Fibroblast of lung (primary cell): ENCODE measurements around the gene ZNF469. TPM values are rescaled to one million over a fixed set of nuclear protein-coding genes. Genes with fewer than 3 reads are reported as not detected.

Source experiments
- DNase-seq, 2 donors: peaks; one replicate each; pipeline versions ENCODE4 v3.0.0 to v3.0.0-alpha.2; 2010; ENCODE audit warnings: low read depth in 2 of 2
- H2AFZ ChIP-seq: 2 replicates; pipeline ENCODE4 v1.5.1; 2012; ENCODE audit warnings: low read length, control low read depth, inconsistent platforms
- H3K27ac ChIP-seq: 2 replicates; pipeline ENCODE4 v1.5.1; 2011; ENCODE audit warnings: low read length, control low read depth; ENCODE audit not compliant: insufficient read depth
- H3K27me3 ChIP-seq: 2 replicates; pipeline ENCODE4 v1.5.1; 2011; ENCODE audit warnings: mild to moderate bottlenecking, low read length; ENCODE audit not compliant: control insufficient read depth, insufficient read depth
- H3K36me3 ChIP-seq: 2 replicates; pipeline ENCODE4 v1.5.1; 2011; ENCODE audit warnings: low read length; ENCODE audit not compliant: control insufficient read depth, insufficient read depth
- H3K4me1 ChIP-seq: 2 replicates; pipeline ENCODE4 v1.5.1; 2011; ENCODE audit warnings: low read length; ENCODE audit not compliant: control insufficient read depth, insufficient read depth; ENCODE audit errors: extremely low read depth
- H3K4me2 ChIP-seq: 2 replicates; pipeline ENCODE4 v1.5.1; 2011; ENCODE audit warnings: low read length, control low read depth; ENCODE audit not compliant: insufficient read depth; ENCODE audit errors: extremely low read depth
- H3K4me3 ChIP-seq, 4 experiments: fragments of 200-600 bp in 1 of 4; sonication (generic) in 1 of 4; replicated peaks in 1 of 4; 2 replicates each; pipeline ENCODE4 v1.5.1; 2011 to 2016; ENCODE audit warnings: low read length in 4 of 4, low read depth in 3 of 4, mild to moderate bottlenecking in 3 of 4, control low read depth in 2 of 4, inconsistent platforms in 1 of 4, mixed read lengths in 1 of 4; ENCODE audit not compliant: insufficient read depth in 1 of 4; ENCODE audit errors: control extremely low read depth in 1 of 4
- H3K79me2 ChIP-seq: 2 replicates; pipeline ENCODE4 v1.5.1; 2012; ENCODE audit warnings: mild to moderate bottlenecking, low read length, inconsistent platforms; ENCODE audit not compliant: control insufficient read depth, insufficient read depth
- H3K9ac ChIP-seq: 2 replicates; pipeline ENCODE4 v1.5.1; 2011; ENCODE audit warnings: mild to moderate bottlenecking, low read length, control low read depth; ENCODE audit not compliant: insufficient read depth
- H3K9me3 ChIP-seq: 2 replicates; pipeline ENCODE4 v1.5.1; 2012; ENCODE audit warnings: low read depth, low read length; ENCODE audit not compliant: control insufficient read depth, insufficient read depth
- H4K20me1 ChIP-seq: 2 replicates; pipeline ENCODE4 v1.5.1; 2011; ENCODE audit warnings: low read length; ENCODE audit not compliant: control insufficient read depth, insufficient read depth; ENCODE audit errors: extremely low read depth
- CTCF ChIP-seq, 2 donors: IDR thresholded peaks in 1 of 2; conservative IDR thresholded peaks in 1 of 2; 1 replicate in 1 of 2; 2 replicates in 1 of 2; pipeline ENCODE4 v1.5.1; 2011 to 2012; ENCODE audit warnings: low read length in 2 of 2, control low read depth in 1 of 2, inconsistent platforms in 1 of 2, low read depth in 1 of 2, mild to moderate bottlenecking in 1 of 2
- EZH2 ChIP-seq: IDR thresholded peaks from 2 replicates; pipeline ENCODE4 v1.5.1; 2012; ENCODE audit warnings: low read length, control low read depth, mild to moderate bottlenecking; ENCODE audit errors: missing control alignments
- polyA plus RNA-seq, 2 donors: library from polyadenylated mRNA; depleted of rRNA in 1 of 2; stranded (reverse) in 1 of 2; unstranded in 1 of 2; fragments of >200 nt; gene quantifications; 2 replicates each; pipeline ENCODE4 v1.2.1, GENCODE V29; 2011 to 2012; ENCODE audit warnings: missing spikeins in 1 of 2
- total RNA-seq: library from RNA; depleted of rRNA; stranded (reverse); fragments of >200 nt; gene quantifications from 2 replicates; pipeline ENCODE4 v1.2.1, GENCODE V29; 2014

Gene ZNF469
- total and polyA plus RNA-seq, 2 donors (not counting 1 experiment from before 2014, with no cell fraction given) = 0.82 to 1.5 TPM

- Histone ChIP-seq H3K27me3 (no peaks in the 10 kb centered on the region), H3K4me1 (no peaks in the 10 kb centered on the region), H3K9me3 (no peaks in the 10 kb centered on the region), H3K9ac (no peak overlapping the region), H3K4me2 (no peak overlapping the region), H2AFZ (no peak overlapping the region), H3K27ac (no peak overlapping the region), H4K20me1 (no peaks in the 10 kb centered on the region), H3K4me3 (no peak overlapping the region), H3K36me3 (no peaks in the 10 kb centered on the region), H3K79me2 (no peaks in the 10 kb centered on the region)
- DNase-seq = no peak
- no peak for TF ChIP-seq EZH2
- TF ChIP-seq CTCF (conservative IDR thresholded peaks at IDR 0.05 in 1 of 2, IDR thresholded peaks at IDR 0.05 in 1 of 2; ENCODE audit: low read depth in 1 of 2, low read length in 2 of 2) = no peak
Measured at GRCh38 chr16:88431651-88432050, 48.9 kb downstream of the ZNF469 start.

GRCh38 chr16:88432174-88432573 is 49.4 kb downstream of the ZNF469 start:
- no peaks in the 10 kb centered on the region for H3K27me3 ChIP-seq
- H3K9me3 ChIP-seq = no peaks in the 10 kb centered on the region
- H3K9ac ChIP-seq = no peak overlapping the region
- no peak for TF ChIP-seq CTCF (conservative IDR thresholded peaks at IDR 0.05 in 1 of 2, IDR thresholded peaks at IDR 0.05 in 1 of 2; ENCODE audit: low read depth in 1 of 2, low read length in 2 of 2)
- no peak for TF ChIP-seq EZH2
- no peak overlapping the region for H2AFZ ChIP-seq
- DNase-seq = no peak
- no peak overlapping the region for H3K4me2 ChIP-seq
- H3K4me1 ChIP-seq = no peaks in the 10 kb centered on the region
- H3K4me3 ChIP-seq = no peak overlapping the region
- H3K79me2 ChIP-seq = no peaks in the 10 kb centered on the region
- no peaks in the 10 kb centered on the region for H4K20me1 ChIP-seq
- H3K36me3 ChIP-seq = no peaks in the 10 kb centered on the region
- no peak overlapping the region for H3K27ac ChIP-seq

Other genes starting within 250 kb of the ZNF469 start
- 1.7 and 2.1 TPM in 2 replicates for gene ZFPM1, start 70.3 kb downstream of the ZNF469 start, total RNA-seq
- 0.27 and 0.36 TPM in 2 replicates for gene ZFPM1, start 70.3 kb downstream of the ZNF469 start, polyA plus RNA-seq
- gene ZC3H18, start 187.4 kb downstream of the ZNF469 start, total RNA-seq = 7.9 and 10.5 TPM in 2 replicates
- gene ZC3H18, start 187.4 kb downstream of the ZNF469 start, polyA plus RNA-seq = 9.4 and 17.4 TPM in 2 replicates